PFSK-1 (cell line): ENCODE data around the gene FAT4.

Source experiments
- FOXP2 ChIP-seq: optimal IDR thresholded peaks from 2 replicates; pipeline ENCODE3; 2011; ENCODE audit warnings: borderline replicate concordance, control low read depth, inconsistent platforms; ENCODE audit not compliant: insufficient read depth; ENCODE audit errors: extremely low read length, extremely low read depth
- POLR2AphosphoS5 ChIP-seq: IDR thresholded peaks from 2 replicates; pipeline ENCODE4 v1.6.1; 2012; ENCODE audit warnings: low read depth, mild to moderate bottlenecking, control low read depth, low read length, moderate library complexity
- SIN3A ChIP-seq: IDR thresholded peaks from 2 replicates; pipeline ENCODE4 v1.6.1; 2012; ENCODE audit warnings: mild to moderate bottlenecking, low read length, moderate library complexity, borderline replicate concordance; ENCODE audit not compliant: insufficient read depth
- TAF1 ChIP-seq: IDR thresholded peaks from 2 replicates; pipeline ENCODE4 v1.6.1; 2012; ENCODE audit warnings: low read length, control low read depth, borderline replicate concordance; ENCODE audit not compliant: insufficient read depth
- TF ChIP-seq, protein P1 (sequence below), 2 experiments: IDR thresholded peaks; 2 replicates each; pipeline versions ENCODE4 v1.6.1 to v1.8.0; 2011 to 2012; ENCODE audit warnings: low read depth in 2 of 2, low read length in 2 of 2, control low read depth in 1 of 2, inconsistent platforms in 1 of 2, mild to moderate bottlenecking in 1 of 2, moderate library complexity in 1 of 2; ENCODE audit not compliant: insufficient read depth in 1 of 2

The FAT4 gene

DNA sequence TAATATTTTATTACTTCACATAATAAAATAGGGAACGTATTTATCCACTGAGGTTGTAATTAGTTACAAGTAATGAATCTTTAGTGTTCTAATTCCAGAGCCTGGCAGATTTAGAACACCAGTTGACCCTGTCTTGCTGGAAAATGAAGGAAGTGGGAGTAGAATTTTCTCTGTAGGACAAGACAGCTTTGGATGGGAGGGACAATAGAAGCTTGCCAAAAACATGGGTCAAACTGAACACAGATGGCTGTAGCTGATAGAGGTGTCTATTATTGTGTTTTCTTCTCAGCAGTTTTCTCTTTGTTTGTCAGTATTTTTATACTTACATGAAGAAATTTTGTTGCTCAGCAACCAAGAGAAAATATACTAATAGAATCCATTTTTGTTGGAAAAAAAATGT is 20.2 kb downstream of the FAT4 start:
- TF ChIP-seq, protein P1, sequence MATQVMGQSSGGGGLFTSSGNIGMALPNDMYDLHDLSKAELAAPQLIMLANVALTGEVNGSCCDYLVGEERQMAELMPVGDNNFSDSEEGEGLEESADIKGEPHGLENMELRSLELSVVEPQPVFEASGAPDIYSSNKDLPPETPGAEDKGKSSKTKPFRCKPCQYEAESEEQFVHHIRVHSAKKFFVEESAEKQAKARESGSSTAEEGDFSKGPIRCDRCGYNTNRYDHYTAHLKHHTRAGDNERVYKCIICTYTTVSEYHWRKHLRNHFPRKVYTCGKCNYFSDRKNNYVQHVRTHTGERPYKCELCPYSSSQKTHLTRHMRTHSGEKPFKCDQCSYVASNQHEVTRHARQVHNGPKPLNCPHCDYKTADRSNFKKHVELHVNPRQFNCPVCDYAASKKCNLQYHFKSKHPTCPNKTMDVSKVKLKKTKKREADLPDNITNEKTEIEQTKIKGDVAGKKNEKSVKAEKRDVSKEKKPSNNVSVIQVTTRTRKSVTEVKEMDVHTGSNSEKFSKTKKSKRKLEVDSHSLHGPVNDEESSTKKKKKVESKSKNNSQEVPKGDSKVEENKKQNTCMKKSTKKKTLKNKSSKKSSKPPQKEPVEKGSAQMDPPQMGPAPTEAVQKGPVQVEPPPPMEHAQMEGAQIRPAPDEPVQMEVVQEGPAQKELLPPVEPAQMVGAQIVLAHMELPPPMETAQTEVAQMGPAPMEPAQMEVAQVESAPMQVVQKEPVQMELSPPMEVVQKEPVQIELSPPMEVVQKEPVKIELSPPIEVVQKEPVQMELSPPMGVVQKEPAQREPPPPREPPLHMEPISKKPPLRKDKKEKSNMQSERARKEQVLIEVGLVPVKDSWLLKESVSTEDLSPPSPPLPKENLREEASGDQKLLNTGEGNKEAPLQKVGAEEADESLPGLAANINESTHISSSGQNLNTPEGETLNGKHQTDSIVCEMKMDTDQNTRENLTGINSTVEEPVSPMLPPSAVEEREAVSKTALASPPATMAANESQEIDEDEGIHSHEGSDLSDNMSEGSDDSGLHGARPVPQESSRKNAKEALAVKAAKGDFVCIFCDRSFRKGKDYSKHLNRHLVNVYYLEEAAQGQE (IDR thresholded peaks at IDR 0.05; ENCODE audit: insufficient read depth in 1 of 2, low read depth in 2 of 2, low read length in 2 of 2), result no peak
- TF ChIP-seq SIN3A, result no peak

DNA sequence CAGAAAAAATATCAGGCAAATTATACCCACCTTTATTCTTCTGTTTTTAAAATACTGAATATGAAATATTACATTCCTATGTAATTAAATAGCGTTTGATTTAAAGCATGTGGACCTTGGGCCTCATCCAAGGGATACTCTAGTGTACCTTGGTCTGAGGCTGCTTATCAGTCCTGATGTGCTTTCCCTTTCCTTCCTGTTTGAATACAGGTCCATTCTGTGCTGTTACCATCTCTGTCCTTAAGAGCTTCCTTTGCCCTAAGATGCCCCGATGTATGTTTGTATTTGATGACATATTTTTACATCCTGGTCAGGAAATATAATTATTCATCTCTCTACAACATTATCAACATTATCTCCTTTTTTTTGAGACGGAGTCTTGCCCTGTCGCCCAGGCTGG is 24.1 kb downstream of the FAT4 start:
- TF ChIP-seq POLR2AphosphoS5, result no peak

DNA sequence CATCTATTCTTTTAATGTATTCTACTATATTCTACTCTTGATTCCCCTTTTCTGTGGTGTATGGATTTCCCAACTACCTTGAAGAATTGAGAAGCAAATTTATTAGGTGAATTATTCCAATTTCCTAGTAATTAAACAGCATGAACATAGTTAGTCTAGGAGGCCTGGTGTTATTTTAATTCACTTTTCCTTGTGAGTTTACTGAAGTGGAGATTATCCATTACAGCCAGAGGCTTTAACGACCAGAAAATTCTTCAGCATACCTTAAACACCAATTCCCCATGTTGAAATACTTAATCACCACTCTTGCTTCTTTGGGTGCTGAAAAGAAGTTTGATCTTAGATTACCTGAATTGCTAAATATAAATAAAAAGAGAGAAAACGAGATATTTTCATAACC is 29.4 kb downstream of the FAT4 start:
- TF ChIP-seq POLR2AphosphoS5 (no peak), FOXP2 (no peak), SIN3A (no peak), TAF1 (no peak)
- TF ChIP-seq, protein P1 (IDR thresholded peaks at IDR 0.05; ENCODE audit: insufficient read depth in 1 of 2, low read depth in 2 of 2, low read length in 2 of 2), result no peak

DNA sequence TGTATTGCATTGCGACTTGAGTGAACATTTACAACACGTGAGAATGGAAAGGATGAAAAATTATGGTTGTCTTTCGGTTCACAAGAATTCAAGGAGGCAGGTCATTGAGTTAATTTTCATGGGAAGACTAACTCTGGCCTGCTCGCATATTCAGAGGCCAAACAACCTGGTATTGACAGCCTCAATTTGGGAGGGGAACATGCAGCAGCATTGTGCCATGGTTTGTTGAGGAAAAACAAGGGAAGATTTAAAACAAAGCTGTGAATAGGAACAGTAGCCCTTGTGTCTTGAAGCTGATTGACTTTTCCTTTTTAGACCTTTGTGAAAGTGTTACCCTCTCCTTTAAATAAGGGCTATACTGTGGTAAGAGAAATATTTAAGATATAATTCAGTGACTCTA is 31.9 kb downstream of the FAT4 start:
- TF ChIP-seq POLR2AphosphoS5, result no peak
- TF ChIP-seq, protein P1 (IDR thresholded peaks at IDR 0.05; ENCODE audit: insufficient read depth in 1 of 2, low read depth in 2 of 2, low read length in 2 of 2), result no peak
- TF ChIP-seq SIN3A, result no peak
- no peak for TF ChIP-seq FOXP2
- TF ChIP-seq TAF1, result no peak

DNA sequence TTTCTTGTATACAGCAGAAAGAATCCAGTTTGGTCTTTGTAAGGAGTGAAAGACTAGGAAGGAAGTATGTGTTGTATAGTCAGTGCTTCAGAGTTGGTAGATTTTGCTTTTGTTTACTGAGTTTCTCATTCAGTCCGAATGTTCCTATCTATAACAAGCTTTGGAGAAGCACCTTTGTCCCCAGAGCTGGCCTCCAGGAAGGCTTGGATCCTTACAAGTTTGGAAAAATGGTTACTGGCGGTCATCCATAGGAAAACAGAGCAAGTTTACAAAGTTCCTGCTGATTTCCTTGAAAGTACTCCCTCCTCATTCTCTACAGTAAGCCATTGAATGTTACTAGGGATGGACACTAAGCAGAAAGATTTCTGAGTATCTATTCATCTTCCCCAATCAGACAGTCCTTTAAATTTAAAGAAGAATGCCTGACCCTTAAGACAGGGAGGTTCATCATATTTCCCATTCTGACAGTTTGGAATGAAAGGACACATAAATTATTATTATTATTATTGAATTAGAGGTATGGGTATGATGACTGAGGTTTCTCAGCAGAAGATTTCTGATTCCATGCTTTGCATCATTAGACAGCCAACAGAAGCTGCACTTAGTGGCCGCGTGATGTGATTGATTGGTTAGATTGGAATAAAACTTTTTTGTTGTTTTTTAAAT is 35.8 kb downstream of the FAT4 start:
- no peak for TF ChIP-seq FOXP2
- TF ChIP-seq, protein P1 (IDR thresholded peaks at IDR 0.05; ENCODE audit: insufficient read depth in 1 of 2, low read depth in 2 of 2, low read length in 2 of 2), result no peak
- no peak for TF ChIP-seq POLR2AphosphoS5
- TF ChIP-seq TAF1, result no peak
- TF ChIP-seq SIN3A, result no peak
